SH-SY5Y (cell line): ENCODE measurements around the gene LAMC2.

ENCODE experiments used
- GATA2 ChIP-seq: IDR thresholded peaks from 2 replicates; pipeline ENCODE4 v1.6.1; 2011; ENCODE audit warnings: mild to moderate bottlenecking, low read depth, low read length
- GATA3 ChIP-seq: IDR thresholded peaks from 2 replicates; pipeline ENCODE4 v1.6.1; 2011; ENCODE audit warnings: low read depth, mild to moderate bottlenecking, low read length, moderate library complexity

LAMC2 gene

DNA sequence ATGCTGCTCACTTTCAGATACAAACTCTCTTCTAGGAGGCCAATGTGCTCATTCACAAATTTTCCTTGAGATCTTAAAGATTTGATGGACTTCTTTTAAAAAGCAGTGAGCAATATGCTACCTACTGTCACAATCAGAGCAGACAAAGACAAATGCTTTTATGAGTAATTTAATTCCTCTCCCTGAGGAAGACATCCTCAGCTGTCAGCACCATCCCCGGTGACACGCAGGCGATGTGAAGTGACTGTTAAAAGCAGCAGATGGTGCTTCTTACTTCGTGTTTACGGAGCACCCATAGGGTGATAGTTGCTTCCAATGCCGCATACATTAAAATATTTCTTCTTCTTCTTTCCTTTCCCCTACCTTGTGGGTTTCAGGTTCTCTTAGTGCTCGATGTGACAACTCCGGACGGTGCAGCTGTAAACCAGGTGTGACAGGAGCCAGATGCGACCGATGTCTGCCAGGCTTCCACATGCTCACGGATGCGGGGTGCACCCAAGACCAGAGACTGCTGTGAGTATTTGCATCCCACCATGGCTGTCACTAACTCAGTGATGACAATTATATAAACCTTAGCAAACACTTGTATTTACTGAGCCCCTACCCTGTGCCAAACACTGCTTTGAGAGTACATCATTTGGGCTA, 29.1 kb downstream of the LAMC2 start:
- no peak for TF ChIP-seq GATA3
- TF ChIP-seq GATA2: no peak

DNA sequence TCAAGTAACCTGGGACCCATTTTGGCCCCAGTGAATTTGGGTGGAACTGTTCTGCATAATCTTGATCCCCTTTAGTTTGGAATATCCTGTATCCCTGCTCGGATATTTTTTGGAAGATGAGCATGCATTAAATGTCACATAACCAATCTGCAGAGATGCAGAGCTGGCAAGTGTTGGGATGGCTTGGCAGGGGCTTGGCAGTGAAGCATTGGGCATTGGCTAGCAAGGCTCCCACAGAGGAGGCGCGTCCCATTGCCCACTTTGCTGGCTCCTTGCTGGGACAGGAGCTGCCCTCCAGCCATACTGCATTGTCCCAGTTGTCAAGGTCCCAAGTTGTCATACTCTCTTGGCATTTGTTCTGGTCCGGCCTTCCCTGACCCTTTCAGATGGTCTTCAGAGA, 29.9 kb downstream of the LAMC2 start:
- TF ChIP-seq GATA3 (no peak), GATA2 (no peak)

DNA sequence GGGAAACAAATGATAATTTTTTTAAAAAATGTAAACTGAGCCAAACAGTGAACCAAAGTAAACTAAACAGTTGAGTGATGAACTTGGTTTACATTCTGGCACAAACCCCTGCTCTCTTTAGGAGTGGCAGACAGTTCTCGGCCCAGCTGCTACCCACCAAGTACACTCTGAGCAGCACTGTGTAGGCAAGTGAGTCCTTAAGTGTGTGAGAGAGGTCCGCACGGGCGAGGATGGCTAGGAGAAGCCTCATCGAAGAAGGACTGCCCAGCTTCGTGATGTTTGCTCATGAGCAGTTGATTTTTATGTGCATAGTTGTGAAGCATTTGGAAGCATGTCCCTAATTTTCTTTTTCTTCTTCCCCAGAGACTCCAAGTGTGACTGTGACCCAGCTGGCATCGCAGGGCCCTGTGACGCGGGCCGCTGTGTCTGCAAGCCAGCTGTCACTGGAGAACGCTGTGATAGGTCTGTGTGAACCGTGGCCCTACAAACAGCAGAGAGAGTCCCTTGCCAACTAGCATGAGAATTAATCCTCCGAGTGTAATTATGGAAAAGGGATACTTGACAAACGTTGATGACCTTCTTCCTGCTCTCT, 32.1 kb downstream of the LAMC2 start:
- TF ChIP-seq GATA3 (no peak), GATA2 (no peak)

GRCh38 chr1:183218971-183219615, 33.0 kb downstream of the LAMC2 start:
- TF ChIP-seq GATA3: no peak
- TF ChIP-seq GATA2: no peak

GRCh38 chr1:183219616-183220009, 33.5 kb downstream of the LAMC2 start:
- no peak for TF ChIP-seq GATA3
- no peak for TF ChIP-seq GATA2

GRCh38 chr1:183222909-183223308, 36.8 kb downstream of the LAMC2 start:
- no peak for TF ChIP-seq GATA3
- no peak for TF ChIP-seq GATA2

DNA sequence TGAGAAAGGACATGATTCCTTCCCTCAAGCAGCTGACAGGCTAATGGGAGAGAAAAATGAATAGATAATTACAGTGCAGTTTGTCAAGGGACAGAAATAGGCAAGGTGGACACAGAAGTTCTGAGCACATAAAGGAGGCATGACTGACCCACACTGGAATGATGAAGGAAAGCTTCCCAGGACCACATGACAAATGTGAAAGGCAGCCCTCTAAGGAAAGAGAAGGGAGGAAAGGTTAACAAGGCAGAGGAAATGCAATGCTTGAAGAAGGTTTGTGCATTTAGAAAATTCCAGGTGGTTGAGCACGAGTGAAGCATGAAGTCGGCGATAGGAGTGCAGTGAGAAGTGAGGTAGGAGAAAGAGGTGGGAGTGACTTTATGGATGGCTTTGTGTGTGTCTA, 37.4 kb downstream of the LAMC2 start:
- TF ChIP-seq GATA2: no peak
- no peak for TF ChIP-seq GATA3

- no peak for TF ChIP-seq GATA3
- TF ChIP-seq GATA2: no peak
Measured at GRCh38 chr1:183226361-183226760, 40.3 kb downstream of the LAMC2 start.

- TF ChIP-seq GATA2 (no peak), GATA3 (no peak)
Measured at GRCh38 chr1:183226963-183227362, 40.9 kb downstream of the LAMC2 start.

DNA sequence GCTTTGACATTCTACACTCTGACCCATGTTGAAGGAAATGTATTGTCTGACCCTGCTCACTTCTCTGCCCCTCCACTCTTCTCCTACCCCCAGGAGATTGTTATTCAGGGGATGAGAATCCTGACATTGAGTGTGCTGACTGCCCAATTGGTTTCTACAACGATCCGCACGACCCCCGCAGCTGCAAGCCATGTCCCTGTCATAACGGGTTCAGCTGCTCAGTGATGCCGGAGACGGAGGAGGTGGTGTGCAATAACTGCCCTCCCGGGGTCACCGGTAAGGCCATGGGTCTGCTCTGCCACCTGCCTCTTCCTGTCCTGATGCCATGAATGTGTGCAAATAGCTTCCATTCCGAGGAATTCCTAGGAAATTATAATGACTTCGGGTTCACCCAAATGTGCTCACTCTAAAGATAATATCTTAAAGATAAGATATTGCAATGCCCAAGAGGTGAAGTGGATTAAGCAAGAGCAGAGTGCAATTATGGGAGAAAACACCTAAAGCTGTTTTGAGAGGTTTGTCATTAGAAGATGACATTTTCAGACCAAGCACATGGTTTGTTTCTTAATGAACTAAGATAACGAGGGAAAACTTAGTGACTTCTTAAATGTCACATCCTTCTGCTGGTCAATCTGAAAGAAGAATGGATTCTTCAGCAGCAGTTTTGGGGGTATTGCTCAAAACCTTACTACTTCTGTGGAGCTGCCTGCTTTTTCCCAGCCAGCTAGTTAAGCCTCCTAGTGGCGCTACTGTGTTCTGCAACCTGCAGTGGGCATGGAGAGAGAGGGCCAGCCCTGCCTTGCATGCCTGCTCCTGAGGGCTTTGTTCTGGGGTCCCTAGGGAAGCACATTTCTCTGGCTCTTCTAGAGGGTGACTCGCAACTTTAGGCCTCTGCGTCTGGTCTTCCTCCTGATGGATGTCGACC, 41.6 kb downstream of the LAMC2 start:
- TF ChIP-seq GATA3 (no peak), GATA2 (no peak)

DNA sequence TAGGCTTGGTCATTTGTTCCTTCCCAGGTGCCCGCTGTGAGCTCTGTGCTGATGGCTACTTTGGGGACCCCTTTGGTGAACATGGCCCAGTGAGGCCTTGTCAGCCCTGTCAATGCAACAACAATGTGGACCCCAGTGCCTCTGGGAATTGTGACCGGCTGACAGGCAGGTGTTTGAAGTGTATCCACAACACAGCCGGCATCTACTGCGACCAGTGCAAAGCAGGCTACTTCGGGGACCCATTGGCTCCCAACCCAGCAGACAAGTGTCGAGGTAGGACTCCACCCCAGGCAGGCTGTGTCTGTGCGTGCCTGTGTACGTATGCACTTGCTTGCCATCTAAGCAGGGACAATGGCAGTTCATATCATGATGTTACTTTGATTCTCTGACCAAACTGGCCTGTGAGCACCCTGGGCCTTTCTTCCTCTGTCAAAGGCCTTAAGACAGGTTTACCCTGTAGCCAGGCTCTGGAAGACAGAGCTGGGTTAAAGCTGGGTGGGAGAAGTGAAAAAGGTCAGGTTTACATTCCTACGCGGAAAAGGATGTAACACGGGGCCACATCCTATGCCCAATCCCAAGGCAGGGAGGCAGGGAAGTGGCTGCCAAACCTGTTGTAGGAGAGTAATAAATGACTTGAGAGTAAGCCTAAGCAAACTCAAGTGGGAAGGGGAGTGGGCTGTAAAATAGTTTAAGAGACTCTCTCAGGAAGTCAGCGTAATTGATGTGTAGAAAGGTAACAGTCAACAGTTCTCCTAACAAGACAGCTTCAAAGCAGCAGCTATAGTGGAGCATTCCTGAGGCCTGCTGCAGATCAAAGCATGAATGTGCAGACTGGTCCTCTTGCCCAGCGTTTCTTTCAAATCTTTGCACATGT, 42.5 kb downstream of the LAMC2 start:
- TF ChIP-seq GATA2: no peak
- TF ChIP-seq GATA3: no peak

- TF ChIP-seq GATA3 (no peak), GATA2 (no peak)
Measured at GRCh38 chr1:183230413-183230812, 44.3 kb downstream of the LAMC2 start.

- TF ChIP-seq GATA2 (no peak), GATA3 (no peak)
Measured at GRCh38 chr1:183231545-183231944, 45.5 kb downstream of the LAMC2 start.
